Raji (cell line): ENCODE data around the gene TTN.

ENCODE experiments used
- POLR2A ChIP-seq: IDR thresholded peaks from 2 replicates; pipeline ENCODE4 v1.6.1; 2011; ENCODE audit warnings: low read depth, low read length, control low read depth; ENCODE audit not compliant: insufficient read depth

Gene TTN

DNA sequence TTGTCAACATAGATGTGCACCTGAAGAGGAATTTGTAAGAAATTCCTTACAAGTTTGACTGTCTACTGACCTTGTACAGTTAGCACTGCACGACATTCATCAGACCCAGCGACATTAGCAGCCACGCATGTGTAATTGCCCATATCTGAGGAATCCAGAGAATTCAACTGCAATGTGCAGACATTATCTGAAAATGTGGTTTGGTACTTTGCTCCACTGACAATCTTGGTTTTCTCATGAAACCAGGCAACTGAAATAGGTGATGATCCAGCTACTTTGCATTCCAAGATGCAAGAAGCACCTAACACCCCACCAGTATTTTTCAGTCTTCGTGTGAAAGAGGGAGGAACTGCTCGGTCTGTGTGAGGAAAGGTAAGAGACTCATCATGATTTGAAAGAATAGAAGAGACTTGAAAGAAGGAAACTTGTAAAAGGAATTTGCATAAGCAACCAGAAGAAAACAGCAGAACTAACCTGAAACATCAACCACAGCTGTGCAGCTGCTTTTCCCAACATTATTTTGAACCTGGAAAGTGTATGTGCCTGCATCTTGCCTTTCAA is 83.4 kb downstream of the TTN start:
- no peak for TF ChIP-seq POLR2A

DNA sequence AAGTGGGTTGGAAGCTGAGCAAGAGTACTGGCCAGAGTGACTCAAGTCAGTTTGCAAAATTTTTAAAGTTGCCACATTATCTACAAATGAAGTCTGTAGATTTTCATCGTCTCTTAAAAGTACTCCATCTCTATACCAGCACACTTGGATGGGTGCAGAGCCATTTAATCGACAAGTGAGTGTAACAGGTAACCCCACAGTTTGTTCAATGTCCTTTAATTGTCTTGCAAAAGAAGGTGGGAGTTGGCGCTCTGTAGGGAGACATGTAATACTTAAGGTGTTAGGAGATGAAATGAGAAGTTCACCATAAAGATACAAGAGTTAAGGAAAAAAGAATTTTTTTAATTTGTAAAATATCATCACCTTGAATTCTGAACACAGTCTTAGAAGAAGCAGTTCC is 84.9 kb downstream of the TTN start:
- no peak for TF ChIP-seq POLR2A

DNA sequence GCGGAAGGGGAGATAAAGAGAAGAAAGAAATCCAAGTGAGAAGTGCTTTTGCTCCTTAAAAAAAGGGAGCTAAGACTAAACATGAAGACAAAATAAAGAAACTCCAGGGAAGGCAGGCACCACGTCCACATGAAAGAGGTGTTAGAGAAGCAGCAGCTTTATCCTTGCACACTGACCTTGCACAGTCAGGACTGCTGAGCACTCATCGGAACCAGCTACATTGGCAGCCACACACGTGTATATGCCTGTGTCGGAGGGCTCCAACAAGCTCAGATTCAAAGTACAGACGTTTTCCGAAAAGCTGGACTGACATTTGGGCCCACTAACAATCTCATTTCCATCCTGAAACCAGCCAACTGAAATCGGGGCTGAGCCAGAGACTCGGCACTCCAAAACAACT is 88.2 kb downstream of the TTN start:
- no peak for TF ChIP-seq POLR2A

- no peak for TF ChIP-seq POLR2A
These were observed 88.9 kb downstream of the TTN start for GRCh38 chr2:178718283-178718682.

DNA sequence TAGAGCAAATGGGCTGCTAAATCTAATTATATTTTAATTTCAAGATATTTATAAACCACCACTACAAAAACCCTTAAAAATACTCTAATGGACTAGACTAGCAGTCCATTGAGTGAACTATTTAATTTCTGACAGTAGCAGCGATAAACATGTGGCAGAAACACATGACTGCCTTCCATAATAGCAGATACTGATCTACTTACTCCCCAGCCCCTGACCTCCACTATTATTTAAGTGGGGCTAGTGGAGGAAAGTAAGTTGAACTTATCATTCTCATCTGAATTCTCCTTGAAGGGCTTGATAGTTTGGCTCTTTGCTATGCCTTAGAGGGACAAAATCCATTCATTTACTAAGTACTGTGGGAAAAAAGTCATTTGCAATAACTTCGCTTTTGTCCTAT is 90.8 kb downstream of the TTN start:
- no peak for TF ChIP-seq POLR2A

- no peak for TF ChIP-seq POLR2A
These were observed 91.9 kb downstream of the TTN start for GRCh38 chr2:178715366-178715765.

- no peak for TF ChIP-seq POLR2A
These were observed 99.7 kb downstream of the TTN start for GRCh38 chr2:178707476-178707875.

GRCh38 chr2:178704876-178705275 is 102.3 kb downstream of the TTN start:
- TF ChIP-seq POLR2A, result no peak

DNA sequence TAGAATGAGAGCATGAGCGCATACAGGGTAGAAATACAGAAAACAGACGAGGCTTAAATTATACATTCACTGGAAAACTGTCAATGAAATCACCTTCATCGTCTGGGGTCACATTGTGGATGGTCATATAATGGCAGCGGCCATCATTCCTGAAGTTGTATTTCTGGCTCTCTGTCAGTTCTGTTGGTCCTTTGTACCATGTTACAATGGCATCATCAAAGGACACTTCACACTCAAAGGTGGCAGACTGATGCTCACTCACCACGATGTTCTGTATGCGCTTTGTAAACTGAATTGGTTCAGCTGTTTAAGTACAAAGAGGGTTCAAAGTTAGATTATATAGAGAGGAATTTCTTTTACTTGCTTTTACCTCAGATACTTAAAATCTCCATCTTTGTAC is 104.9 kb downstream of the TTN start:
- TF ChIP-seq POLR2A, result no peak

DNA sequence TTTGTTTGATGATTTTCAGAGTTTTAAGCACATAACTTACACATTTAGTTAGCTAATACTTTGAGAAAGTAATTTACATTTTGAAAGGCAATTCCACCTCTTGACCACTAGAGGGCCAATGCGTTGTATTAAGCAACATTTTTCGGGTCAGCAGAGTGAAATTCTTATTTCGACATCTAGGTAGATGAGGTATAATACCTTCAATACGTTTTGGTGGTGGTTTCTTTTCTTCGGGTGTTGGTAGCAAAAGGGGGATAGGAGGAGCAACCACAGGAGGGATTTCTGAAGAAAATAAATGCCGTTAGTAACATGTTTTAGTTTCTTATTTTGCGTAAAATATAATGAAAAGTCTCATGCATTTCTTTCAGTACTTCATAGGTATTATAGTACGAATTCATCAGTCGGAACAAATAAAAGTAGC is 106.3 kb downstream of the TTN start:
- TF ChIP-seq POLR2A, result no peak

- no peak for TF ChIP-seq POLR2A
These were observed 107.1 kb downstream of the TTN start for GRCh38 chr2:178700136-178700535.

DNA sequence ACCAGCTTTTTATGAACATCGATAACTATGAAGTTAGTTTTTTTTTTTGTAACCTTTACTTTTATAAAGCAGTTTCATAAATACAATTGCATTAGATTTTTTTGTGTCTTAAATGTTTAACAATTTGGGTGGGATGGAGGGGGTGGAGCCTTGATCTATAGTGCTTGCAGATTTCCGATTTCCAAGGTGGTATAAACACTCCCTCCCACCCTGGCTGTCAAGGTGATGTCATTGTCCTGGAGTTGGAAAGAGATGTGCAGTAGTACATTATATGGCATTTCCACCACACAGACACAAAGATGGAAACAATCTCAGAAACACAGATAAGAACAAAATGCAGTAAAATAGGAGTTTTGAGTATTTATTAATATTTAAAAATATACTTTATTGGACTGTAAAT is 114.4 kb downstream of the TTN start:
- TF ChIP-seq POLR2A, result no peak

DNA sequence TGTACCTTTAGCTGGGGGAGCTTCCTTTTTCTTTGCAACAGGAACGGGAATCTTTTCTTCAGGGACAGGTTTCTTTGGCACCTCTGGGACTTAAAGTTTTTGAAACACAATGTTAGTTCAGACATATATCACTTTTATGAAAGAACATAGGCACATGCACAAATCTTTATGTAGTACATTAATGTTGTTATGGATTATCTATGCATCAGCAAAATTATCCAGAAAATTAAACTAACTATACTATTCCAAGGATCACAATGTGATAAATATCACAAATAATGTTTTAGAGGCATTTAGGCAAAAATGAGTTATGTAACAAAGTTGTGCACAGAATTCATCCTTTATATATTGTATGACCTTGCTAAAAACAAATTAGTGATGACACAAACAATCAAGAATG is 117.4 kb downstream of the TTN start:
- TF ChIP-seq POLR2A, result no peak

GRCh38 chr2:178683877-178684276 is 123.3 kb downstream of the TTN start:
- no peak for TF ChIP-seq POLR2A

DNA sequence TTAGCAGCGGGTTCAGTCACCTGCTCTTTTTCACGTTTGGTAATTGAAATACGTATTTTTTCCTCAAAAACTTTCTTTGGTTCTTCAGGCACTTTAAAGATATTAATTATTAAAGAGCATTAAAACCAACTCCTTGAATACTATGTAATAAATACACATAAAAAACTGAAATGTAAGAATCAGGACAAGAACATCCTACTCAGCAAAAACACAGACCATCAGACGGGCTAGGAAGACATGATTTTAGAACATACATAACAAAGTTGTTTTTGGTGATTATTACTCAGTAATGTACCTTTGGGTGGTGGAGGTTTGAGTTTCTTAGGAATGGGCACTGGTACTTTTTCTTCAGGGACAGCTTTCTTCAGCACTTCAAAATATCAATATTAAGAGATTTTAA is 126.1 kb downstream of the TTN start:
- TF ChIP-seq POLR2A, result no peak

GRCh38 chr2:178679891-178680290 is 127.3 kb downstream of the TTN start:
- TF ChIP-seq POLR2A, result no peak

GRCh38 chr2:178677599-178677998 is 129.6 kb downstream of the TTN start:
- TF ChIP-seq POLR2A, result no peak

DNA sequence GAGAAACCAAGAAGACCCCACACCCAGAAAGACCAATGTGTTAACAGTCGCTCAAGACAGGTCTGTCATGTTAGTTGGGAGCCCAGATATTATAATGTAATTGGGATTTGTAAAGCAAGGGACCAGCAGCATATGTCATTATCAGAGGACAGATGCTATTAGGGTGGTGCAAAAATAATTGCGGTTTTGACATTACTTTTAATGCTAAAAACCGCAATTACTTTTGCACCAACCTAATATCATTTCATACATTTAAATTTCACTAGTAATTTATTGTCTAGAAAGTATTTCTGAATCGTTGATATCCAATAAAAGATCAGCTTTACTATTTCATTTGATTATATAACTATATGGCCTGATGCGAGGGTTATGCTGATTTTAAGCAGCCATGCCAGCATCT is 131.2 kb downstream of the TTN start:
- TF ChIP-seq POLR2A, result no peak

DNA sequence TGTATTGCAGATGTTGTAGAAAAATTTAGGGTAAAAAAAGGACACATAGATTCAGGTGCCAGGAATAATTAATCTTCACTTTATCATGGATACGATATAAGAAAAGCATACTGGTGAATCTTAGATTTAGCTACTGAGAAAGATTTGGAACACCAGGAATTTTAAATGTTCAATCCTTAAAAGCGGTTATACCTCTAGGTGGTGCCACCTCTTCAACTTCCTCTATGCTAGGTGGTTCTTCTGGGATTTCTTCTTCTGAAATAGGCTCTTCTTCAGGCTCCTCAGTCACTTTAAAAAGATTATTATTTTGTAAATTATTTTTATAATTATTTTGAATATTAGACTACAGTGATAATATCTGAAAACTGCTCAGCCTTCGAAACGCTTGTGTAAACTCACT is 133.1 kb downstream of the TTN start:
- TF ChIP-seq POLR2A, result no peak

DNA sequence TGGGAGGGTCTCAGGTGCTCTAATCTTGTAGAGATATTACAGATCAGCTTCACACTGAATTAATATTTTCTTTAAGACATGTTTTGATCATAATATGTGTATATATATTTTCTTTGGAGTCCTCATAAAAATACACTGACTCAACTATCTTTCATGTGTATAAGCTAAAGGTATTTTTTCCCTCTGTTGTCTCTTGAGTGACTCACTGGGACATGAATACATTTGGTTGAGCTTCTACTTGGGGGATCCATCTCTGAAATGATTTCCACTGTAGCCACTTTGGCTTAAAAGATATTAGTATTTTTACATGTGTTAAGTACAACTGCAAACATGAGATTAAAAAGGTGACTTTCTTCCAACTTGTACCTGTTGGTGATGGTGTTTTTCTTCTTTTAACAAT is 140.8 kb downstream of the TTN start:
- no peak for TF ChIP-seq POLR2A
